Astrocyte (in vitro differentiated cells and primary cell): ENCODE results near the gene CWC27. TPM values are rescaled to one million over a fixed set of nuclear protein-coding genes. Genes with fewer than 3 reads are reported as not detected.

Experiments
- DNase-seq: peaks from one replicate; pipeline ENCODE4 v3.0.0-alpha.2; 2010; ENCODE audit warnings: low read depth
- FAIRE-seq: peaks from 2 replicates; lab custom pipeline; 2011; peaks lifted over from hg19 to GRCh38; lab: Jason Lieb, UNC
- H2AFZ ChIP-seq: 2 replicates; pipeline ENCODE4 v1.6.0; 2012; ENCODE audit warnings: low read depth, low read length, inconsistent platforms
- H3K27ac ChIP-seq: 2 replicates; pipeline ENCODE4 v1.5.1; 2011; ENCODE audit warnings: low read depth, low read length, inconsistent platforms
- H3K27me3 ChIP-seq: 2 replicates; pipeline ENCODE4 v1.6.0; 2011; ENCODE audit warnings: low read length, inconsistent platforms; ENCODE audit not compliant: insufficient read depth
- H3K36me3 ChIP-seq: 2 replicates; pipeline ENCODE4 v1.5.1; 2011; ENCODE audit warnings: low read length, inconsistent platforms; ENCODE audit not compliant: insufficient read depth
- H3K4me1 ChIP-seq: 2 replicates; pipeline ENCODE4 v1.5.1; 2011; ENCODE audit warnings: low read length, inconsistent platforms; ENCODE audit not compliant: insufficient read depth
- H3K4me2 ChIP-seq: 2 replicates; pipeline ENCODE4 v1.6.0; 2012; ENCODE audit warnings: low read length, inconsistent platforms
- H3K4me3 ChIP-seq: 2 replicates; pipeline ENCODE4 v1.5.1; 2011; ENCODE audit warnings: low read depth, mild to moderate bottlenecking, low read length, inconsistent platforms; ENCODE audit not compliant: insufficient read depth
- H3K79me2 ChIP-seq: 2 replicates; pipeline ENCODE4 v1.6.0; 2012; ENCODE audit warnings: mild to moderate bottlenecking, low read length, inconsistent platforms; ENCODE audit not compliant: insufficient read depth
- H3K9ac ChIP-seq: 2 replicates; pipeline ENCODE4 v1.6.0; 2012; ENCODE audit warnings: mild to moderate bottlenecking, low read length, inconsistent platforms
- H3K9me3 ChIP-seq: 2 replicates; pipeline ENCODE4 v1.5.1; 2012; ENCODE audit warnings: low read depth, mild to moderate bottlenecking, low read length, inconsistent platforms; ENCODE audit not compliant: insufficient read depth
- H4K20me1 ChIP-seq: 2 replicates; pipeline ENCODE4 v1.6.0; 2012; ENCODE audit warnings: low read length, inconsistent platforms; ENCODE audit not compliant: insufficient read depth
- H3K27ac Mint-ChIP-seq: one replicate; pipeline ENCODE4 v1.8.0; 2021; ENCODE audit warnings: mild to moderate bottlenecking, mixed read lengths; ENCODE audit not compliant: unreplicated experiment
- H3K27me3 Mint-ChIP-seq: one replicate; pipeline ENCODE4 v1.8.0; 2021; ENCODE audit warnings: low read depth, mixed read lengths; ENCODE audit not compliant: unreplicated experiment
- H3K36me3 Mint-ChIP-seq: one replicate; pipeline ENCODE4 v1.8.0; 2021; ENCODE audit warnings: low read depth, mixed read lengths; ENCODE audit not compliant: unreplicated experiment
- H3K4me1 Mint-ChIP-seq: one replicate; pipeline ENCODE4 v1.8.0; 2021; ENCODE audit warnings: low read depth, mixed read lengths; ENCODE audit not compliant: unreplicated experiment
- H3K4me3 Mint-ChIP-seq: one replicate; pipeline ENCODE4 v1.8.0; 2021; ENCODE audit warnings: mild to moderate bottlenecking, moderate library complexity, mixed read lengths; ENCODE audit not compliant: unreplicated experiment
- H3K9me3 Mint-ChIP-seq: one replicate; pipeline ENCODE4 v1.8.0; 2021; ENCODE audit warnings: mild to moderate bottlenecking, mixed read lengths; ENCODE audit not compliant: unreplicated experiment
- CTCF ChIP-seq: IDR thresholded peaks from 2 replicates; pipeline ENCODE4 v1.5.1; 2011; ENCODE audit warnings: low read depth, mild to moderate bottlenecking, inconsistent platforms, low read length, moderate library complexity; ENCODE audit not compliant: insufficient read depth
- EZH2 ChIP-seq: IDR thresholded peaks from 2 replicates; pipeline ENCODE4 v1.6.1; 2012; ENCODE audit warnings: mild to moderate bottlenecking, low read length, inconsistent platforms; ENCODE audit not compliant: insufficient read depth
- total RNA-seq: library from RNA; stranded (reverse); gene quantifications from 2 replicates; pipeline ENCODE4 v1.2.1, GENCODE V29; 2021

CWC27 gene
- total RNA-seq, 1 donor from 2014 or later = 25.7 TPM

GRCh38 chr5:64835266-64835665 is 66.5 kb downstream of the CWC27 start:
- Mint-ChIP-seq H3K27ac (no peak overlapping the region), H3K27me3 (no peaks in the 10 kb centered on the region), H3K9me3 (no peaks in the 10 kb centered on the region), H3K36me3 (peaks cover 2% of the 10 kb centered on the region), H3K4me3 (no peak overlapping the region), H3K4me1 (peaks cover 8% of the 10 kb centered on the region)
- H2AFZ ChIP-seq = no peak overlapping the region
- no peak overlapping the region for H3K4me2 ChIP-seq
- no peaks in the 10 kb centered on the region for H4K20me1 ChIP-seq
- H3K4me3 ChIP-seq = no peak overlapping the region
- DNase-seq (no peak), FAIRE-seq (no peak)
- no peaks in the 10 kb centered on the region for H3K9me3 ChIP-seq
- peaks cover 4% of the 10 kb centered on the region for H3K4me1 ChIP-seq
- H3K36me3 ChIP-seq = no peaks in the 10 kb centered on the region
- no peak overlapping the region for H3K27ac ChIP-seq
- H3K79me2 ChIP-seq = no peaks in the 10 kb centered on the region
- TF ChIP-seq CTCF (no peak), EZH2 (no peak)
- H3K27me3 ChIP-seq = no peaks in the 10 kb centered on the region
- no peak overlapping the region for H3K9ac ChIP-seq

GRCh38 chr5:64836190-64836755 is 67.5 kb downstream of the CWC27 start:
- H3K4me2 ChIP-seq = no peak overlapping the region
- Mint-ChIP-seq H3K27me3 (no peaks in the 10 kb centered on the region), H3K4me1 (peaks cover 8% of the 10 kb centered on the region), H3K27ac (no peak overlapping the region), H3K9me3 (peaks cover 4% of the 10 kb centered on the region), H3K4me3 (no peak overlapping the region), H3K36me3 (peaks cover 9% of the 10 kb centered on the region)
- no peaks in the 10 kb centered on the region for H3K36me3 ChIP-seq
- FAIRE-seq = no peak
- no peak for TF ChIP-seq CTCF
- TF ChIP-seq EZH2 = no peak
- H3K79me2 ChIP-seq = no peaks in the 10 kb centered on the region
- no peak overlapping the region for H3K9ac ChIP-seq
- H3K9me3 ChIP-seq = no peaks in the 10 kb centered on the region
- H3K27me3 ChIP-seq = no peaks in the 10 kb centered on the region
- DNase-seq = no peak
- H2AFZ ChIP-seq = no peak overlapping the region
- H3K27ac ChIP-seq = no peak overlapping the region
- H3K4me1 ChIP-seq = peaks cover 4% of the 10 kb centered on the region
- H3K4me3 ChIP-seq = no peak overlapping the region
- H4K20me1 ChIP-seq = no peaks in the 10 kb centered on the region

- Histone ChIP-seq H3K4me1 (peaks cover 4% of the 10 kb centered on the region), H3K36me3 (no peaks in the 10 kb centered on the region), H3K9ac (no peak overlapping the region), H3K27ac (no peak overlapping the region), H3K4me2 (no peak overlapping the region), H3K9me3 (no peaks in the 10 kb centered on the region), H3K4me3 (no peak overlapping the region), H4K20me1 (no peaks in the 10 kb centered on the region), H3K27me3 (no peaks in the 10 kb centered on the region), H3K79me2 (no peaks in the 10 kb centered on the region), H2AFZ (no peak overlapping the region)
- FAIRE-seq = no peak
- TF ChIP-seq CTCF (no peak), EZH2 (no peak)
- Mint-ChIP-seq H3K4me1 (peaks cover 8% of the 10 kb centered on the region), H3K27ac (no peak overlapping the region), H3K4me3 (no peak overlapping the region), H3K9me3 (peaks cover 4% of the 10 kb centered on the region), H3K36me3 (peaks cover 12% of the 10 kb centered on the region), H3K27me3 (no peaks in the 10 kb centered on the region)
- no peak for DNase-seq
Observed at GRCh38 chr5:64836786-64837185, 68.1 kb downstream of the CWC27 start.
